Activated CD4-positive, alpha-beta T cell treated with anti-CD3 and anti-CD28 coated beads, Interleukin-10, Interleukin-2, amounts not matched to agents 100 ng/mL and 50 ng/mL, durations not matched to agents 16 hours and 8 hours (primary cell): ENCODE data around the gene NUAK1.
A peak's percentile ranks its signal among the peaks of the same experiment; 100 is the strongest.

Experiments
- DNase-seq: peaks from one replicate; pipeline ENCODE4 v3.0.0-alpha.2; 2020

Gene NUAK1

GRCh38 chr12:106080041-106080790, 58.5 kb downstream of the NUAK1 start:
- DNase-seq, result no peak

GRCh38 chr12:106079148-106079738, 59.5 kb downstream of the NUAK1 start:
- no peak for DNase-seq

DNA sequence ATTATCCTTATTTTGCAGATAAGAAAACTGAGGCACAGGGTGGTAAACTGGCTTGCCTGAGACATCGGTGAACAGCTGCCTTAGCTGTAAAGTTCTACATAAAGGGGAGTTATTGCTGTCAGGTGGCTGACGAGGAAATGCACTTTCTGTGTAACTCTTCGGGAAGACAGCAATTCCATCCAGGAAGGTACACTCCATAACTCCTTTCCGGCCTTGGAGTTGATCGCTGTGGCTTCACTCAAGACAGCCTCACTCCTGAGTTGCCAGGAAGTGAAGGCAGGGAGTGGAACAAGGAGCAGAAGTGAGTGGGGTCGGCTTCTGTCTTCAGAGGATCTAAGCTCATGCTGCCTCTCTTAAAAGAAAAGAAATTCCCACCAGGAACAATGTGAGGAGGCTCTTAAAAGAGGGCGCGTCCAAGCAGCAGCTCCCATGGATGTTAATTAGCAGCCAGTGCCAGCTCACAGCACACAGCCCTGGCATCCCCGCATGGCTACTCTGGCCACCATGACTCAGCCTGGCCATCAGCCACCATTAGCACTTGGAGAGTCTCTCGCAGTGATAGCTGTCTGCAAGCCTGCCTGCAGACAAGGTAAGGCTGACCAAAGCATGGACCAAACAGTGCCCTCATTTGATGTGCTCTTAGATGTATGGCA, 60.3 kb downstream of the NUAK1 start:
- no peak for DNase-seq

DNA sequence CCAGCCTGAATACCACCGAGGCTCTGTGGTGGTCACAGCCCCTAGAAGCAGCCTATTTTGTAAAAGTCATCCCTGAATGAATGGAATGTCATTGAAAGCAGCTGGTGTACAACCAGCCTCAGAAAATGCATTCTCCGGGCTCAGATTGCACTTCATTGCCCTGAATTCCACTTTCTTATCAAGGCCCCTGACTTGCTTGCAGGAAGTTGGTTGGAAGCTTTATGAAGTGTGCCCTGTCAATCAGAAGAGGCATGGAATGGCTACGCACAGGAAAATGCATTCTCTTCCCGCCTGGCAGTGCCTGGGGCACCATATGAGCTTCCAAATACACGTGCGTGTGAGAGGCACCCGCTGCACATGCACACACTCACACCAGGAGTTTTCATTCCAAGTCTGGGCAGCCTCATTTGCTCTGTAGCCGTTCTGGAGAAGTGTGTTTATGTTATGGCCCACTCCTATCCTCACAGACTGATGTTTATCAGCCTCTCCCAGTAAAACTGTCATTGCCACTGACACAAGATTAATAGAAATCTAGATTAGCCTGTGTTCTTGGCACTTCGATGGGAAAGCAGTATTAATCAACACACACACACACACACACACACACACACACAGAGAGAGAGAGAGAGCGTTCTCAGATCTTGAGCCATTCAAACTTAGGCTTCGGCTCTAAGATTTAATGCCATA, 63.9 kb downstream of the NUAK1 start:
- no peak for DNase-seq

DNA sequence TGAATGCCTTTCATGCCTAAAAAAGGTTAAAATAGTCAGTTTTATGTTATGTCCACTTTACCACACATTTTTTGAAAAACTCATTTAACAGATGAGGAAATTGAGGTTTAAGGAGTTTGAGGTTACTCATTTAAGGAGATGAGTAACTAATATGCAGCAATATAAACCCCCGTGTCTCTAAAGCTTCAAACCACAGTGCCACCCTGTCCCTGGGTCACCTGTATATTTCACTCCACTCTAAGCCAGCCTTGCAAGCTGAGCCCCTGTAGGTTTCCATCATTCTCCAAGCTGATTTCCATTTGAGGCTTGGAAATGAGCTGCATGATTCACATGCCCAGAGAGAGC, 64.4 kb downstream of the NUAK1 start:
- peak; percentile 19 for DNase-seq

GRCh38 chr12:106073179-106073578, 65.6 kb downstream of the NUAK1 start:
- DNase-seq, result peak; percentile 59

- no peak for DNase-seq
Measured at GRCh38 chr12:106072751-106073150, 66.0 kb downstream of the NUAK1 start.

DNA sequence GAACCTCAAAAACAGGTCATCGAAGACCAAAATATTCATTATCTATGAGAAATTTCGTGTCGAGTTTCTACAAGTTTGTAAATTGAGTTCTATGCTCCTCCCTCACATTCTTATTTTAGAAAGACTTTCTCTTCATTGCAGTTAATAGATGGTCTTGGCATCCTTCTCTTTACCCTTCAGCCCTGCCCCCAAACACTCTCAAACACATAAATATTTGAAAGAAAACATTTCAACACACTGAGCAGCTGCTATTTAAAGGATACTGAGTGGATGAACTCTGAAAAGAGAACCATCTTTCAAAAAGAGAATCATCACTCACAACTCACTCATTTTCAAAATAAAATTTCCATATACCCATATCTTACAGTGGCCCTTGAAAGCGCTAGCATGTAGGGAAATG, 67.1 kb downstream of the NUAK1 start:
- DNase-seq, result no peak

DNA sequence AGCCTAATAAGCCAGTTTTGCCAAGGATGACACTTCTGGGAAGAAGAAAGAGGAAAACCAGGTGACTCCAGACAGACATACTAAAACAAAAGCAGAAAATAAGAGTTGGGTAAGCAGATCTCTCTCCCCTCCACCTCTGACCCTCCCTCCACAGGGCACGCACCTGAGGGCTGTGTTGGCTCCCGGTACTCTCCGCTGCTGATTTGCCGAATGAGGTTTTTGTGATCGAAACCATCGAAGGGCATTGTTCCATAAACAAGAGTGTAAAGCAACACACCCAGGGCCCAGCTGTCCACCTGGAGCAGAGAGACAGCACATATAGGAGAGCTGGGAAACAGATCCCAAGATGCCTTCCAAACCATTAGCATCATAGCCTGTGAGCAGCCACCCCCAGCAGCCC, 68.1 kb downstream of the NUAK1 start:
- no peak for DNase-seq

GRCh38 chr12:106070147-106070546, 68.6 kb downstream of the NUAK1 start:
- no peak for DNase-seq

- DNase-seq, result no peak
Measured at GRCh38 chr12:106068296-106068695, 70.5 kb downstream of the NUAK1 start.

GRCh38 chr12:106067606-106068205, 71.0 kb downstream of the NUAK1 start:
- DNase-seq, result no peak

- DNase-seq, result no peak
Measured at GRCh38 chr12:106066726-106067325, 71.9 kb downstream of the NUAK1 start.

DNA sequence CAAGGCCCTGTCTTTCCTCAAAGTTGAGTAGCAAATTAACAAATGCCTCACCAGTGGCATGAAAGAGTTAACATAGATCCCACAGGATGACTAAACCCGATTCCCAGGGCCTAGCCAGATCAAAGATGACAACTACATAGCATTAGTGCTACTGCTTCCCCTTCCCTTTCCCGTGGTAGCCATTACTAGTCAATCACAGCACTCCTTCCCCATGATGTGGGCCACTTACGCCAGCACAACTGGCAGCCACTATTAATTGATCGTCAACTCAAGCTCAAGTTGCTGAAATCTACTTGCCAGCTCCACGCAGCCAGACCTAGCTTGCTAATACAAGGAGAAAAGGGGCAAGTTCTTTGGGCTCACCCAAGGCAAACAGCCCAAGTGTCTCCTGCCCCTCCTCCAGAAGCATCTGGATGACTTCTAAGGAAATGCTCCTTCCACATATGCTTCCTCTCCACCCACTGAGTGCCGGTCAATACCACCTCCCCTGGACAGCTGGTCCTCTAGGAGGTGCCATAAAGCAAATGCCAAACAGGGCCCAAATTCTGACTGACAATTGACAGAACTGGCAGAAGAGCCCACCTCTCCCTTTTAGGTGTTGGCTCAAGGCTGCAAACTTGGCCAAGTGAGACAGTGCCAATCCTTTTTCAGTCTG, 72.6 kb downstream of the NUAK1 start:
- no peak for DNase-seq

GRCh38 chr12:106065506-106065905, 73.2 kb downstream of the NUAK1 start:
- no peak for DNase-seq

GRCh38 chr12:106064721-106065021, 74.1 kb downstream of the NUAK1 start:
- DNase-seq, result no peak

GRCh38 chr12:106063826-106064720, 74.7 kb downstream of the NUAK1 start:
- no peak for DNase-seq

DNA sequence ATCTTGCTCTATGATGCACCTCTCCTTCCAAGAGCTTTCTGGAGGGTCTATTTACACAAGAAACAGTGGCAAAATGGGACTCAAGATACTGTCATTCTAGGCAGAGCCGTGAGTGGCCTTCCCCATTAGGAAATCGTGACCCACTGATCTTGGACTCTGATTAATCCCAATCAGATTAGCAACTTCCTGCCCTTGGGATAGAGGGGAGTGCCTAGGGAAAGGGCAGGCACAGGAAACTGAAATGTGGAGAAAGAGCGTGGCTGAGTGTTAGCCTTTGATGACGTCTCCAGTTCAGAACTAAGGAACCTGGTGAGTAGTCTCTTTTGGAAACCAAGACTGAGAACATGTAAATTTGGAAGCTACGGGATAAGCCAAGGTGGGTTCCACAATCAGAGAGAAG, 76.1 kb downstream of the NUAK1 start:
- no peak for DNase-seq

- DNase-seq, result no peak
Measured at GRCh38 chr12:106058256-106059182, 80.2 kb downstream of the NUAK1 start.

- DNase-seq, result no peak
Measured at GRCh38 chr12:106054049-106054448, 84.7 kb downstream of the NUAK1 start.
